ENCODE measurements around the gene SDK2.

DNA sequence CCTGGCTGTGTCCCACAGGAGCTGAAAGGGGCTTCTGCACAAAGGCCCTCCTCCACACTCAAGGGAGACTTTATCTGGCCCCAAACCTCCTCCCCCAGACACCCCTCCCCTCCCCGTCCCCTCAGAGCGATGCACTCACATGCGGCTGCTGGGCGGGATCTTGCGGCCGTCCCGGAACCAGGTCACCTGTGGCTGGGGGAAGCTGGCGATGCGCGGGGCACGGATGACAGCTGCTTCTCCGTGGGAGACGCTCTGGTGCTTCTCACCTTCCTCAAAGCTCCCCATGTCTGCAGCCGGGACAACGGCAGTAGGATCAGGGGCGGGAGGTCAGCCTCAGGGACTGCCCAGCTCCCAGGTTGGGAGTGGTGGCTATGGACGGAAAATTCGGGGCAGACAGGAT, 188.5 kb downstream of the SDK2 start:
- TF ChIP-seq POLR2A (IDR thresholded peaks at IDR 0.05): no peak
- TF ChIP-seq, protein P1, sequence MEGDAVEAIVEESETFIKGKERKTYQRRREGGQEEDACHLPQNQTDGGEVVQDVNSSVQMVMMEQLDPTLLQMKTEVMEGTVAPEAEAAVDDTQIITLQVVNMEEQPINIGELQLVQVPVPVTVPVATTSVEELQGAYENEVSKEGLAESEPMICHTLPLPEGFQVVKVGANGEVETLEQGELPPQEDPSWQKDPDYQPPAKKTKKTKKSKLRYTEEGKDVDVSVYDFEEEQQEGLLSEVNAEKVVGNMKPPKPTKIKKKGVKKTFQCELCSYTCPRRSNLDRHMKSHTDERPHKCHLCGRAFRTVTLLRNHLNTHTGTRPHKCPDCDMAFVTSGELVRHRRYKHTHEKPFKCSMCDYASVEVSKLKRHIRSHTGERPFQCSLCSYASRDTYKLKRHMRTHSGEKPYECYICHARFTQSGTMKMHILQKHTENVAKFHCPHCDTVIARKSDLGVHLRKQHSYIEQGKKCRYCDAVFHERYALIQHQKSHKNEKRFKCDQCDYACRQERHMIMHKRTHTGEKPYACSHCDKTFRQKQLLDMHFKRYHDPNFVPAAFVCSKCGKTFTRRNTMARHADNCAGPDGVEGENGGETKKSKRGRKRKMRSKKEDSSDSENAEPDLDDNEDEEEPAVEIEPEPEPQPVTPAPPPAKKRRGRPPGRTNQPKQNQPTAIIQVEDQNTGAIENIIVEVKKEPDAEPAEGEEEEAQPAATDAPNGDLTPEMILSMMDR (IDR thresholded peaks at IDR 0.05): no peak
- no peak for TF ChIP-seq POLR2AphosphoS5 (IDR thresholded peaks at IDR 0.05)

Data from prostate gland (tissue), 2 donors.